Progenitor cell of endocrine pancreas (in vitro differentiated cells): Measurements from ENCODE around the gene FOXC2. TPM values are rescaled to one million over a fixed set of nuclear protein-coding genes. Genes with fewer than 3 reads are reported as not detected.

ENCODE experiments used
- DNase-seq: peaks from one replicate; pipeline ENCODE4 v3.0.0; 2021; ENCODE audit warnings: low spot score; ENCODE audit not compliant: unreplicated experiment
- H3K27ac Mint-ChIP-seq: 2 replicates; pipeline ENCODE4 v1.8.0; 2021; ENCODE audit warnings: mild to moderate bottlenecking, moderate library complexity, mixed read lengths
- H3K27me3 Mint-ChIP-seq: 2 replicates; pipeline ENCODE4 v1.8.0; 2021; ENCODE audit warnings: mixed read lengths
- H3K36me3 Mint-ChIP-seq: 2 replicates; pipeline ENCODE4 v1.8.0; 2022; ENCODE audit warnings: mixed read lengths; ENCODE audit not compliant: insufficient read depth
- H3K4me1 Mint-ChIP-seq: 2 replicates; pipeline ENCODE4 v1.8.0; 2021; ENCODE audit warnings: low read depth, mixed read lengths
- H3K4me3 Mint-ChIP-seq: 2 replicates; pipeline ENCODE4 v1.8.0; 2021; ENCODE audit warnings: low read depth, mild to moderate bottlenecking, moderate library complexity, mixed read lengths
- H3K9me3 Mint-ChIP-seq: 2 replicates; pipeline ENCODE4 v1.8.0; 2021; ENCODE audit warnings: low read depth, mixed read lengths
- CTCF ChIP-seq: fragments of 200-600 bp; sonication (generic); IDR thresholded peaks from one replicate; pipeline ENCODE4 v1.5.0; 2021; ENCODE audit warnings: antibody characterized with exemption, mild to moderate bottlenecking; ENCODE audit not compliant: unreplicated experiment
- total RNA-seq: library from RNA; stranded (reverse); gene quantifications from 2 replicates; pipeline ENCODE4 v1.2.1, GENCODE V29; 2021

Gene FOXC2
- total RNA-seq, 1 donor from 2014 or later: not detected

GRCh38 chr16:86534779-86535615 lies 31.6 kb upstream of the FOXC2 start:
- Mint-ChIP-seq H3K4me3 (no peak overlapping the region), H3K27me3 (peaks cover 9% of the 10 kb centered on the region)
- no peak for TF ChIP-seq CTCF

GRCh38 chr16:86536621-86537020 lies 30.0 kb upstream of the FOXC2 start:
- no peaks in the 10 kb centered on the region for H3K4me1 Mint-ChIP-seq
- H3K36me3 Mint-ChIP-seq: no peaks in the 10 kb centered on the region
- TF ChIP-seq CTCF: no peak
- peaks cover 9% of the 10 kb centered on the region for H3K27me3 Mint-ChIP-seq
- H3K9me3 Mint-ChIP-seq: no peaks in the 10 kb centered on the region
- DNase-seq: no peak
- H3K27ac Mint-ChIP-seq: no peak overlapping the region
- H3K4me3 Mint-ChIP-seq: no peak overlapping the region

More at GRCh38 chr16:86534779-86535615, 31.6 kb upstream of the FOXC2 start:
- H3K9me3 Mint-ChIP-seq: no peaks in the 10 kb centered on the region
- H3K27ac Mint-ChIP-seq: no peak overlapping the region
- no peak for DNase-seq
- H3K36me3 Mint-ChIP-seq: no peaks in the 10 kb centered on the region
- H3K4me1 Mint-ChIP-seq: no peaks in the 10 kb centered on the region

GRCh38 chr16:86537486-86537885 lies 29.1 kb upstream of the FOXC2 start:
- no peak for DNase-seq
- no peaks in the 10 kb centered on the region for H3K4me1 Mint-ChIP-seq
- no peak overlapping the region for H3K27ac Mint-ChIP-seq
- no peak overlapping the region for H3K4me3 Mint-ChIP-seq
- H3K27me3 Mint-ChIP-seq: peaks cover 10% of the 10 kb centered on the region
- H3K9me3 Mint-ChIP-seq: no peaks in the 10 kb centered on the region
- TF ChIP-seq CTCF: no peak
- H3K36me3 Mint-ChIP-seq: no peaks in the 10 kb centered on the region

- TF ChIP-seq CTCF: no peak
- no peak overlapping the region for H3K27ac Mint-ChIP-seq
- H3K4me1 Mint-ChIP-seq: no peaks in the 10 kb centered on the region
- no peaks in the 10 kb centered on the region for H3K36me3 Mint-ChIP-seq
- H3K27me3 Mint-ChIP-seq: peaks cover 14% of the 10 kb centered on the region
- no peaks in the 10 kb centered on the region for H3K9me3 Mint-ChIP-seq
- no peak for DNase-seq
- no peak overlapping the region for H3K4me3 Mint-ChIP-seq
Measured at GRCh38 chr16:86538196-86538780, 28.3 kb upstream of the FOXC2 start.

GRCh38 chr16:86540894-86541293 lies 25.7 kb upstream of the FOXC2 start:
- Mint-ChIP-seq H3K27me3 (peaks cover 9% of the 10 kb centered on the region), H3K36me3 (peaks cover 5% of the 10 kb centered on the region), H3K27ac (no peak overlapping the region), H3K4me3 (no peak overlapping the region), H3K4me1 (no peaks in the 10 kb centered on the region), H3K9me3 (no peaks in the 10 kb centered on the region)
- no peak for TF ChIP-seq CTCF
- no peak for DNase-seq
